HG02610 (cell line): ENCODE measurements around the gene PKD1L1.

Experiments used
- ATAC-seq: cut with Tn5 transposase; IDR thresholded peaks from one replicate; pipeline ENCODE4 v1.9.1; 2021; ENCODE audit warnings: mild to moderate bottlenecking, moderate library complexity; ENCODE audit not compliant: unreplicated experiment

PKD1L1 gene

DNA sequence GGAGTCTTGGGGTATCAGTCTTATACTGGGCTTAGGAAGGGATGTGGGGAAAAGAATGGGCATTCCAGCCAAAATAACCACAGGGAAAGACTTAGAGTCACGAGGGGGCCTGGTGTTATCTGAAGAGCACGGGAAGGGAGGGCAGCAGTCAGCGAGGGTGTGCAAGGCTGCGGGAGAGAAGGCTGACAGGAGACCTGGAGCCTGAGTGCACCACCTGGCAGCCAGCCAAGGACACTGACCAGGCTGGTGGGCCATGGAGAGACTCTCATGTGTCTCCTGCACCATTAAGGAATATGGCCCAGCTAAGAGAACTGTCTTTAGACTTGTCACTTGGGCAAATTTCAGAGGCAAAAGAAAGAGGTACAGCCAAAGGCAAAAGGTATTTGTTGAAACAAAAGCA is 69.6 kb downstream of the PKD1L1 start:
- ATAC-seq = no peak

DNA sequence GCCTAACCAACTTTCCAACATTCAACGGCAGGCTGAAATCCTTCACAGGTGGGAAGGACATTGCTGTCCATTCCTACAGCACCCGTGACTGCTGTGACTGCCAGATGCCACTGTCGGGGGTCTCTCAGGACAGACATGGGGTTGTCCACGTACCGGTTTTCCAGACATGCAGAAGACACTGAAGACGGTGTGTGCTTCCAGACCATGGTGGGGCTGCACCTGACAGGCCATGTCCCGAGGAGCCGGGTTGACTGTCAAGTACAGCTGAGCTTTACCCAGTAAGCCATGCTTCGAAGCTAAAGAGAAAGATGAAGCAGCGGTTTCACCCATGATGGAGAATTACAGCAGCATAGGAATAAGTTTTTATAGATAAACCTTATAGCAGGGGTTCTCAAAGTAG is 70.9 kb downstream of the PKD1L1 start:
- no peak for ATAC-seq

DNA sequence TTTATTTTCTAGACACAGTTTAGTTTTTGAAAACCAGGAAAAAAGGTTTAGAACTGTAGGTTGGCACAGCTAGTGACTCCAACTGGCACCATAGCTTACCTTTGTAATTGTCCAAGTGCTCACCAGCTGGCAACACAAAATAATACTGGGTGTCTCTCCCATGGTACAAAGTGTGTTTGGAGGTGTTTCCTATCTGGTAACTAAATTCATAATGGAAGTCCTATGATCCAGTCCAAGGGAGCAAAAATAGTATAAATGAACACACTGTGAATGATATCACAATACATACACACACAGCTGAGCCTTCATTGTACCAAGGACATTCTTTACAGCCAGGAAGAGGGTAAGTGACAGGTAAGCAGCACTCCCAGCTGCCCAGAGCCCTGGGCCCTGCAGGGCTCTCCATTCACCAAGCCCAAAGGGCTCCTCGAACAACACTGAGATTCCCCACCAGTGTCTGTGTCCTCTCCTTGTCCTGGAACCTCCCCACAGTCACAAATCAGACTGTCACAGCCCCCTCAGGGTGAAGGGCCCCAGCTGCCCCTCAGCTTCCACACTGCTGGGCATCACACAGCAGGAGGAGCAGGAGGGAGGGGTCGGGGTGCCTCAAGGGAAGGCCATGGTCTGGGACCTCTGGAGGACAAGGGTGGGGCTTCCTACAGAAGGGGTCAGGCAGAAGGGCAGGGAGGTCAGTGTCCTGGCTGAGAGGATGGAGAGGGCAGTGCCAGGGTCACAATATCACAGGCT is 72.1 kb downstream of the PKD1L1 start:
- no peak for ATAC-seq

DNA sequence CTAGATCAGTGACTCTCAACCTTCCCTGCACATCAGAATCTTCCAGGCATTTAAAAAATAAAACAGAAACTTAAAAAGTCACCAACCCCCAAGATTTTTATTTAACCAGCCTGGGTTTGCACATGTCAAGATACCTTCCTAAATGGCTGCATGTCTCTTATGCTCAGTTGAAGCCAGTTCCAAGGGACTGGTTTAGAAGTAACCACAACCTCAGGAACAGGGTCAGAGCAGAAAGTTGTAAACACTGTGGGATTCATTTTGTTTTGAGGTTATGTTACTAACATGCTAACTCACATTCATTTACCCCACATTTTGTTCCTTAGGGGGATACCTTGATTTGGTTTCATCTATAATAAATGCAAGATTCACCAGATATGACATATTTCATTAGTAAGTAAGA is 72.9 kb downstream of the PKD1L1 start:
- ATAC-seq = no peak

GRCh38 chr7:47873762-47874161 is 74.5 kb downstream of the PKD1L1 start:
- no peak for ATAC-seq

DNA sequence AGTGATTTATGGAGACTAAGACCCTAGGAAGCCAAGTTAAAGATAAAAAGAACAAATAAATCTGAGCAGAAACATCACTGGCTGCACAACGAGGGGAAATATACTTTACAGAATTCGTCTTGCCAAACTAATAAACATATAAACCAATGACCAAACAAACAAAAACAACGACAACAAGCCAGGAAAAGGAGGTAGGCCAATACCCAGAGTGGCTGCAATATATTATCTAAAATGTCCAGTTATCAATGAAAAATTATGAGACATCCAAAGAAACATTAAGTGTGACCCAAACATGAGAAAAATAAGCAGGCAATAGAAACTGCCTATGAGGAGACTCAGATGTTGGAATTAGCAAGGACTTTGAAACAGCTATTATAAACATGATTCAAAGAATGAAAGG is 81.0 kb downstream of the PKD1L1 start:
- no peak for ATAC-seq

DNA sequence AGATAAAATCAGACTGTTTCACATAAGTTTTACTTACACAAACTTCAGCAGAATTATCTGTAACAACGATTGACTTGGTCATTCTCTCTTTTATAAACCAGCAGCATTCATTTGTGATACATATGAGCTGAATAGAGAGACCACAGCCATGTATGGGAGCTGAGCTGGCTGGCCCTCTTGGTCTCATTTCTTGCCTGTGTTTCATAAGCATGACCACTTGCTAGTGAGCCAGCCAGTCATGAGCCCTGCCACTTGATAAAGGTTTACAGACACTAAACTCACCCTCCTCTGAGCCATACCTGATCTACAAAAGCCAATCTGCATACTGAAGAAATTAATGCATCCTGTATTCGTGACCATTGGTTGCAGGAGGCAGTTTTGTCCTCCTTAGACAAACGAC is 82.1 kb downstream of the PKD1L1 start:
- ATAC-seq = no peak

- no peak for ATAC-seq
These were observed 95.7 kb downstream of the PKD1L1 start for GRCh38 chr7:47852330-47853245.

GRCh38 chr7:47847207-47847606 is 101.1 kb downstream of the PKD1L1 start:
- no peak for ATAC-seq

- no peak for ATAC-seq
These were observed 102.0 kb downstream of the PKD1L1 start for GRCh38 chr7:47846138-47846836.

- no peak for ATAC-seq
These were observed 104.0 kb downstream of the PKD1L1 start for GRCh38 chr7:47844311-47844710.

- no peak for ATAC-seq
These were observed 105.0 kb downstream of the PKD1L1 start for GRCh38 chr7:47843291-47843690.

GRCh38 chr7:47839381-47839780 is 108.9 kb downstream of the PKD1L1 start:
- ATAC-seq = no peak

- no peak for ATAC-seq
These were observed 110.4 kb downstream of the PKD1L1 start for GRCh38 chr7:47837826-47838225.

DNA sequence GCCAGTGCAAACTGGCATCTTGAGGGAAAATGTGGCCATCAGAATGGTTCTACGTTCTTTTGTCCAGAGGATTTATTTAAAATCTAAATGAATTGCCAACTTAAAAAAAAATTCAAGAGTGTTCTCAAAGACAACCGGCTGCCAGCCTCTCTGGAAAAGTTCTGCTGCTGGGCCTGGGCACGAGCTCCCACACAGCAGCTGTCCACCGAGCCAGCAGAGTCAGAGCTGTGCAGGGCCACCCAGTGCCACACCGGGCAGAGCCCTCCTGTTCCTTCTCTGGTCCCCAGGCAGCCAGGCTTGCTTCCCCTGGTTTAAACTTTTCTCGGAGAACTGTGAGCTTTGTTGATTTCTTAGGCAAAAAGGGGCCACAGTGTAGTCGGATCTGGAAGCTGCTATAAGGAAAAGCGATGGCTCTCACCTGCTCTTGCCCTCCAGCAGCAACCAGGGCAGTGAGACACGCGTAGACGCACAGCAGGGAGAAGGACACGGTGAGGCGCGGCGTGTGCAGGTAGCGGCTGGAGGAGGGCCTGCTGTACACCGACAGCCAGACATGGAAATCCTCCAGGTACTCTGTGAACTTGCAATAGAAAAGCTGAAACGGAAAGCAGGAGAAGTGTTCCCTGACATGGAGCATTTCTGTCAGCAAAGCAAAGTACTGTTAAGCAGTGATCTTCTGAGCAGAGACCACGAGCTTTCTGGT is 111.6 kb downstream of the PKD1L1 start:
- ATAC-seq = no peak

DNA sequence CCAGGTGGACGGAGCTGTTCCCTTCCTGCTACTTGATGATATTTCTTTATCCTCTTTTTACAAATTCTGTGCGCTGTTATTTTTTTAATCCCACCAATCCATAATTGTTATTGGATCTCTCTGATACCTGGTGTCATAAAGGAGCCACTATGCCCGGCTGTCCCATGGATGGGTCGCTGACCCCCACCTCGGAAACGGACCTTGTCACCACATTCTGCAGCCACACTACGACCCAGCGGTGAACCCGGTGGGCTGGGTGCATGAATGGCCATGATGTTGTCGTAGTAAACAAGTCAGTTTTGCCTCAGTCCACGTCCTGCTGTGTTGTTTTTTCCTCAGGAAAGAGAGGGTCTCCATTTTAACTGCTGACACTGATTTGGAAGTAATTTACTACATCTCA is 112.2 kb downstream of the PKD1L1 start:
- no peak for ATAC-seq

GRCh38 chr7:47833211-47833610 is 115.1 kb downstream of the PKD1L1 start:
- ATAC-seq = no peak

DNA sequence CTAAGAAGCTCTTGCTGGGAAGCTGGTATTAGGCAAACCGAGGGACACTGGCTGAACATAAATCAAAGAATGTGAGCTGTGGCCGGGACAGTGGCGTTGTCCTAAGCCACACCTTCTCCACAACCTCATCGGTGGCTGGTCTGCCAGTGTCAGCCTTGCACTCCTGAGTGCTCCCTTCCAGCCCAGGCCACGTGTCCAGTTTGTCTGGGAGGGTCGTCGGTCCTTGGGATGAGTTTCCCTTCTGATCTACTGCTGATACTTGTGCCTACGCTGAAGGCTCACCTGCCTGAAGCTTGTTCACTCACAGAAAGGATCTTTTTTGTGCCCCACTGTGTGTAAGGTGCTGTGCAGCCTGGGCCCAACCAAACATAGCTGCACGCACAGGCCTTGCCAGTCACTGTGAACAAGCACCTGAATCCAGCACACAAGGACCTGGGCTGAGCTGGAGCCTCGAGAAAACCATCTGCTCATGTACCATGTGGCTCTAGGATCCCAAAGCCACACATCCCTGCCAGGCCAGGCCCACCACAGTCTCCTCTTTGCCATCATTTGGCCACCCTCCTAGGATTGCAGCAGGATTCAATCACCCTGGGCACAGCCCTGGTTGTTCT is 116.1 kb downstream of the PKD1L1 start:
- no peak for ATAC-seq

DNA sequence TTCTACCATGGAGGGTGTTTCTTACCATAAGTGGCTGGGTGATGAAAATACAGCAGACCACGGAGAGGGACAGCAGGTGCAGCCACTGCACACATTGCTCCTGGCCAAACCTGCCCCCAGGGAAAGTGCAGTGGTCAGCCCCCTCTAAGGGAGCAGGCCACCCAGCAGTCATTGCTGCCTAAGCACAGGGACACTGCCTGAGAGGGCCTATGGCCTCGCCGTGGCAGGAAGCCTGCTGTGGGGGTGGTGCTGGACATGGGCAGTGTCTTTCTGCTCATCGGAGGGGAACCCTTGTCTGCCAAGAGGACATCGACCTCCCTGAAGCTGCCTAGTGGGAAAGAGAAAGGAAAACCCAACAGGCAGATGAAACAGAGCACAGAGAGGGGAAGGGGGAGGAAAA is 118.3 kb downstream of the PKD1L1 start:
- no peak for ATAC-seq

DNA sequence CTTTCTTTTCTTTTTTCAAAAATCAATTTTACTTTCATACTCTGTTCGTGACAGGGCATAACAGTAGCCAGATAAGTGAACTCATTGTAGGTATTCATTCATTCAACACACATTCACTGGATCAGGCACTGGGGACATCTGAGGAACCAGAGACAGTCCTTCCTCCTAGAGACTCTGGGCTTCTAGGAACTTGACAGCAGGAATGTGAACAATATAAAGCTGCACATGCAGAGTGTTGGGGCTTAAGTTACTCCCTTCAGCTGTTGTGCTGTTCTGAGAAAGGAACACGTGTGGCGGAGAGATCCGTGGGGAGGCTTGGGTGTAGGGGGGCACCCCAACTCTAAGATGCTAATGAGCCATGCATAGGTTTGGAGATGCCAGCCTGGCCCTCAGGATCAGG is 120.4 kb downstream of the PKD1L1 start:
- no peak for ATAC-seq

DNA sequence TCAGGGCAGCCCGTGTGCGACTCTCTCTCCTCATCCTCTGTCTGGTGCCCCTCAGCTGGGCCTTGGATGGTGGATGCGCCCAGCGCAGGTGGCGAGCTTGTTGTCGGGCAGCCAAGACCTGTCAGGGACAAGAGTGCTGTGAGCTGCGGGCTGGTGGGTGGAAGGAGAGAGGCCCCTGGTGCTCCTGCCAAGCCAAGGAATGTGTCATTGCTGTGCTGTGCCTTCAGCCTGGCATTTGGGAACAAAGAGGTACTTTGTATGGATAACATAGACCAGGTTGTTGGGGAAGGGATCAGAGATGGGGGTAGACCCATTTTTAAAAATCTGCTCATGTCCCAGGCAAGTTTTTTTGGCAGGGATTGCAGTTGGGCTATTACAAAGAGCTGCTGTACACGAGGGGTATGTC is 120.9 kb downstream of the PKD1L1 start:
- no peak for ATAC-seq
